CD4-positive, CD25-positive, alpha-beta regulatory T cell (primary cell): ENCODE measurements around the gene UBE3C. TPM values are rescaled to one million over a fixed set of nuclear protein-coding genes. Genes with fewer than 3 reads are reported as not detected.

Experiments
- ATAC-seq, 2 donors: fragments of 150-1000 bp; cut with Tn5 transposase; one replicate each; pipeline ENCODE4 v1.10.0; 2021; ENCODE audit warnings: low read depth in 2 of 2, moderate number of reproducible peaks in 2 of 2, moderate library complexity in 1 of 2
- DNase-seq, 3 donors: peaks; one replicate each; pipeline versions ENCODE4 v3.0.0 to v3.0.0-alpha.2; 2012 to 2022; ENCODE audit warnings: mixed read lengths in 1 of 3
- H3K27ac ChIP-seq: one replicate; pipeline ENCODE4 v1.7.0; 2013; ENCODE audit warnings: mild to moderate bottlenecking, low read length; ENCODE audit not compliant: insufficient read depth, poor library complexity, severe bottlenecking
- H3K27me3 ChIP-seq: one replicate; pipeline ENCODE4 v1.7.0; 2013; ENCODE audit warnings: low read length; ENCODE audit not compliant: control insufficient read depth, insufficient read depth
- H3K36me3 ChIP-seq: one replicate; pipeline ENCODE4 v1.7.0; 2013; ENCODE audit warnings: mild to moderate bottlenecking, low read length, moderate library complexity; ENCODE audit not compliant: control insufficient read depth, insufficient read depth
- H3K4me1 ChIP-seq: 2 replicates; pipeline ENCODE4 v1.7.0; 2013; ENCODE audit warnings: mild to moderate bottlenecking, low read length; ENCODE audit not compliant: insufficient read depth, control insufficient read depth, poor library complexity, severe bottlenecking
- H3K4me3 ChIP-seq: one replicate; pipeline ENCODE4 v1.7.0; 2013; ENCODE audit warnings: low read depth, mild to moderate bottlenecking, low read length, moderate library complexity
- H3K9me3 ChIP-seq, 2 experiments: 1 replicate in 1 of 2; 2 replicates in 1 of 2; pipeline ENCODE4 v1.7.0; 2013; ENCODE audit warnings: low read length in 2 of 2, mild to moderate bottlenecking in 1 of 2, moderate library complexity in 1 of 2; ENCODE audit not compliant: control insufficient read depth in 2 of 2
- H3K27ac Mint-ChIP-seq, 3 donors: one replicate each; pipeline ENCODE4 v1.8.0; 2020 to 2022; ENCODE audit warnings: mild to moderate bottlenecking in 3 of 3, mixed read lengths in 3 of 3, moderate library complexity in 2 of 3
- H3K27me3 Mint-ChIP-seq: one replicate; pipeline ENCODE4 v1.8.0; 2022; ENCODE audit warnings: mild to moderate bottlenecking, mixed read lengths
- H3K36me3 Mint-ChIP-seq: one replicate; pipeline ENCODE4 v1.8.0; 2020; ENCODE audit warnings: mixed read lengths
- H3K4me1 Mint-ChIP-seq, 4 donors: one replicate each; pipeline ENCODE4 v1.8.0; 2020 to 2022; ENCODE audit warnings: mixed read lengths in 4 of 4, mild to moderate bottlenecking in 1 of 4
- H3K4me3 Mint-ChIP-seq, 4 donors: one replicate each; pipeline ENCODE4 v1.8.0; 2020 to 2022; ENCODE audit warnings: mild to moderate bottlenecking in 4 of 4, mixed read lengths in 4 of 4, moderate library complexity in 3 of 4
- H3K9me3 Mint-ChIP-seq, 7 donors: one replicate each; pipeline ENCODE4 v1.8.0; 2020 to 2022; ENCODE audit warnings: mixed read lengths in 7 of 7, mild to moderate bottlenecking in 3 of 7, moderate library complexity in 2 of 7
- polyA plus RNA-seq, 4 donors: library from polyadenylated mRNA; unstranded; fragments of 300-500 nt; fragmentation: Illumina TruSeq; gene quantifications; one replicate each; pipeline ENCODE4 v1.2.3, GENCODE V29; 2021
- total RNA-seq: library from RNA; stranded (reverse); gene quantifications from one replicate; pipeline ENCODE4 v1.2.3, GENCODE V29; 2022

Gene UBE3C
- total and polyA plus RNA-seq, 5 donors from 2014 or later, result 25.2 to 60.3 (median 29.3) TPM

DNA sequence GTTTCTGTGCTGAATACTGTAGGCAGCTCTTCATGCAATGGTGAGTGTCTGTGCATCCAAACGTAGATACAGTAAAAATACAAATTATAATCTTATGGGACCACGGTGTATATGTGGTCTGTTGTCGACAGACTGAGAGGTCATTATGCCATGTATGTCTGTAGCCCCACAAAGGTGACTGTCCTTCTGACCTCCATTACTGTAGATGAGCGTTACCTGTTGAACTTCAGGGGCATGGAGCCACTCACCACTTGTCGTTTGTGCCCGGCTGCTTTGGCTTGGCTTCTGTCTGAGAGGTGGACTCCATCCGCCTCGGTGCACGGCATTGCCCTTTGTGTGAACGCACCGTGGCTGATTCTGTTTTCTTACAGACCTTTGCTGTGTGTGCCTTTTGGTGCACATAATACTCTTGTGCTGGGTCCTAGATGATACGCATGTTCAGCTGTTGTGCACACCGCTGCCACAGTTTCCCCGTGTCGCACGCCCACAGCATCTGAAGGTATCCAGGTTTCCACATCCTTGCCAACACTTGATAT lies 2.9 kb downstream of the UBE3C start:
- H3K27me3 Mint-ChIP-seq, result peaks cover 5% of the 10 kb centered on the region
- peak overlapping the region; percentile 4 for H3K4me3 ChIP-seq
- peaks cover 45% of the 10 kb centered on the region for H3K4me1 ChIP-seq
- no peaks in the 10 kb centered on the region for H3K9me3 ChIP-seq
- peaks cover 30% of the 10 kb centered on the region for H3K36me3 Mint-ChIP-seq
- H3K27ac ChIP-seq, result no peak overlapping the region
- peak overlapping the region in 2 of 3 donors; percentile 29 to 72 for H3K27ac Mint-ChIP-seq
- H3K4me1 Mint-ChIP-seq, result peaks cover 42 to 75% (median 50%) of the 10 kb centered on the region in 4 donors
- H3K27me3 ChIP-seq, result no peaks in the 10 kb centered on the region
- peaks cover 19% of the 10 kb centered on the region for H3K36me3 ChIP-seq
- DNase-seq (no peak), ATAC-seq (no peak)
- no peaks in the 10 kb centered on the region for H3K9me3 Mint-ChIP-seq
- peak overlapping the region; percentile 68 to 87 (median 84) for H3K4me3 Mint-ChIP-seq

DNA sequence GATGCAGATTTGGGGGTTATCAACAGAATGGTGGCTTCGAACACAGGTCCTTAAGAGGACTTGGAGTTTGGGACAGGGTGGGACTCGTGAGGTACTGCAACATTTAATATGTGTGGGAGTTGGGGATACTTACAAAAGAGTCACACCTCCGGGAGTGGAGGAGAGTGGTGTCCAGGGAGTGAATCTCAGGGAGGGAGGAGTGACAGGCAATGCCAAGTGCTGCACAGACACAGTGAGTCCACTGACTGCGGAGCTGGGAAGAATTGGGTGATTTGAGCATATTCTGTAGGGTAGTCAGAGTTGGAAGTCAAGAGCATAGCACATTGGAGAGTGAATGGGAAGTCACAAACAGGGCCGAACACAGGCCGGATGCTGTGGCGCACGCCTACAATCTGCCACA lies 5.1 kb downstream of the UBE3C start:
- peaks cover 30% of the 10 kb centered on the region for H3K36me3 Mint-ChIP-seq

DNA sequence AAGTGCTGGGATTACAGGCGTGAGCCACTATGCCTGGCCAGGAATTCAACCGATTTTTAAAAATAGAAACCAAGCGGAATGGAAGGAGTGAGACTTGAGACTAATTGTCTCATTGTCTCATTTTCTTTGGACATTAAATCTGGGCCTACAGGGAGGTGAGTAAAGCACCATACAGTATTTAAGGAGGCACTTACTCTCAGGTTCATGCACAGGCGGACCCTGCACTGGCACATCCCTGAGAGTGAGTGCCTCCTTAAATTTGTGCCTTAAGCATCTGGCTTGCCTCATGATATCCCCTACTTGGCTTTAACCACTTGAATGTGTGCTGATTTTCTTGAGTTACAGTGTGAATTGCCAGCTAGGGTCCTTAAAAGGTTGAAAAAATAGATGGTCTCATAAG lies 10.6 kb downstream of the UBE3C start:
- Mint-ChIP-seq H3K27ac (no peak overlapping the region), H3K4me1 (peaks cover 37 to 90% (median 48%) of the 10 kb centered on the region in 4 donors), H3K4me3 (no peak overlapping the region), H3K27me3 (no peaks in the 10 kb centered on the region), H3K36me3 (peaks cover 30% of the 10 kb centered on the region), H3K9me3 (no peaks in the 10 kb centered on the region)
- Histone ChIP-seq H3K4me3 (peak overlapping the region; percentile 4), H3K27me3 (no peaks in the 10 kb centered on the region), H3K27ac (no peak overlapping the region), H3K4me1 (peaks cover 36% of the 10 kb centered on the region), H3K36me3 (peaks cover 11% of the 10 kb centered on the region), H3K9me3 (no peaks in the 10 kb centered on the region)
- no peak for DNase-seq
- no peak for ATAC-seq

More for the DNA sequence above, 5.1 kb downstream of the UBE3C start:
- Mint-ChIP-seq H3K27me3 (no peaks in the 10 kb centered on the region), H3K4me1 (peaks cover 53 to 88% (median 63%) of the 10 kb centered on the region in 4 donors), H3K9me3 (no peaks in the 10 kb centered on the region), H3K27ac (peak overlapping the region in 2 of 3 donors; percentile 68 to 74), H3K4me3 (peak overlapping the region in 3 of 4 donors; percentile 4 to 84 (median 16))
- Histone ChIP-seq H3K27ac (no peak overlapping the region), H3K4me1 (peaks cover 46% of the 10 kb centered on the region), H3K27me3 (no peaks in the 10 kb centered on the region), H3K4me3 (no peak overlapping the region), H3K9me3 (no peaks in the 10 kb centered on the region), H3K36me3 (peaks cover 19% of the 10 kb centered on the region)
- ATAC-seq, result no peak
- no peak for DNase-seq

DNA sequence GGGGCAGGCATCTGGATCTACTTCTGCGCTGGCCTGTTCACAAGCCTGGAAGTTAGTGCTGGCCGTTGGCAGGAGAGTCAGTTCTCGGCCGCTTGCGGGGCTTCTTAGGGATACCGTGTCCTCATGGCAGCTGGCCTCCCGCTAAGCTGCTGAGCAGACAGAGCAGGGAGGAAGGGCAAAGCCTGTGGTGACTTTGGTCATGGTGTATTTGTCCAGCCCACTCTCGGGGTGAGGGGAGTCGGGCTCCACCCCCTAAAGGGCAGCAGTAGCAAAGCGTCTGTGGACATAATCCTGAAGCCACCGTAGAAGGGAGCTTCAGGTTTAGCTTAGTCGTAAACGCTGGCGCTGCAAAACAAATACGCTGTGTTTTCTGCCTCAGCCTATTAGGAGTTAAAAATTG lies 12.2 kb downstream of the UBE3C start:
- Mint-ChIP-seq H3K36me3 (peaks cover 20% of the 10 kb centered on the region), H3K4me1 (peaks cover 39 to 89% (median 54%) of the 10 kb centered on the region in 4 donors), H3K27me3 (no peaks in the 10 kb centered on the region), H3K9me3 (no peaks in the 10 kb centered on the region), H3K4me3 (peak overlapping the region in 1 of 4 donors; percentile 61), H3K27ac (peak overlapping the region in 1 of 3 donors; percentile 47)
- Histone ChIP-seq H3K27me3 (no peaks in the 10 kb centered on the region), H3K27ac (no peak overlapping the region), H3K4me3 (no peak overlapping the region), H3K9me3 (no peaks in the 10 kb centered on the region), H3K36me3 (peaks cover 14% of the 10 kb centered on the region), H3K4me1 (peaks cover 36% of the 10 kb centered on the region)
- ATAC-seq (no peak), DNase-seq (no peak)

DNA sequence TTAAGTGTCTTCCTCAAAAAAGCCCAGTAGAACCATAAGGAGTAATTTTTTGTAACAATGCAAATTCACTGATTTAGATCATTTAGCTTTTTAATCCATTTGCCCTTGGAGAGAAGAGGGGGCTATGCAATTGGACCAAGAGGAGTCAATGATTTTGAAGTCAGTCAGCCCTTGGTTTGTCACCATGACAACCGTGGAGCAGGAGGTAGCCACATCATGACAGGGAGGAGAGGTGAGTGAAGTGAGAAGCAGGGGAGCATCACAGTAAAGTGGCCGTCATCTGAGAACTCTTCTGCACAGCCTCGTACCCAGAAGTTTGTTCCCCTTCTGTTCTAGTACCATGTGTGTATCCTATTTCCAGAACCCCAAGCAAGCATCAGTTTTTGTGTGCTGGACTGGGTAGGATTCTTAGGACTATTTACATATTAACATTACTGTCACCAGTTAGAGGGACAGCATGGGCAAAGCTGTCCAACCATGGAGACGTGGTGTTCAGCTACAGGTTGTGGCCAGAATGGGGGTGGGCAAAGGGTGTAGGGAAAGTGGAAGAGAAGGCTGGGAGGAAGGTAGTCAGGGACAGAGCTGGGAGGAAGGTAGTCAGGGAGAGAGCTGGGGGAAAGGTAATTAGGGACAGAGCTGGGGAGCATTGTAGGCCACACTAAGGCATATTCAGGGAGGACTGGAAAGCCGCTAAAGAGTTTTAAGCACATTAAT lies 13.1 kb downstream of the UBE3C start:
- Mint-ChIP-seq H3K36me3 (peaks cover 20% of the 10 kb centered on the region), H3K4me1 (peaks cover 48 to 89% (median 58%) of the 10 kb centered on the region in 4 donors), H3K27ac (peak overlapping the region; percentile 22 to 83 (median 78)), H3K9me3 (no peaks in the 10 kb centered on the region), H3K27me3 (no peaks in the 10 kb centered on the region), H3K4me3 (peak overlapping the region in 1 of 4 donors; percentile 61)
- Histone ChIP-seq H3K9me3 (no peaks in the 10 kb centered on the region), H3K27ac (no peak overlapping the region), H3K27me3 (no peaks in the 10 kb centered on the region), H3K4me3 (no peak overlapping the region), H3K4me1 (peaks cover 32% of the 10 kb centered on the region), H3K36me3 (peaks cover 14% of the 10 kb centered on the region)
- ATAC-seq (no peak), DNase-seq (no peak)

DNA sequence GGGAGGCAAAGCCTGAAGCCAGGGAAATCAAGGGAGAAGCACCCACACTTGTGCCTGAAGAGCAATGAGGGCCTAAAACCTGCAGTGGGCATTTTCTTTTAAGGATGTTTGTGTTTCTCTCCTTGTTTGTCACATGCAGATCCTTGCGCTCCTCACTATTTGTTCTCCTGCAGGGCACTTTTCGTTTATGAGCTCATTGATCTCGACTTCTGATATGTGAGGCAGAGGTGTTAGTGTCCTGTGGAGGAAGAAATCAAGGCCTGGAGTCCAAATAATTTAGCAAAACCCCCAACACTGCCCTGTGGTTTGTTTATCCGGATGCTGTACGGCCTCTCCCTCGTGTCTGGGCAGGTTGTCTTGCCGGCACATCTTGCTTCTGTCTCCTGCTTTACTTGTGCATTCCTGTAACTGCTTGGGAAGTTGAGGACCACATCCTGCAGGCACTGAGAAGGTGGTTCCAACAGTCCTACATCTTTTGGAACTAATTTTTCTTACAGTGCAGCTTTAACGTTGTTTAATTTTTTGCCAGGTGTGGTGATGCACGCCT lies 13.7 kb downstream of the UBE3C start:
- no peak overlapping the region for H3K4me3 Mint-ChIP-seq
- Histone ChIP-seq H3K4me3 (no peak overlapping the region), H3K27me3 (no peaks in the 10 kb centered on the region), H3K36me3 (peaks cover 14% of the 10 kb centered on the region), H3K4me1 (peaks cover 29% of the 10 kb centered on the region), H3K9me3 (no peaks in the 10 kb centered on the region), H3K27ac (no peak overlapping the region)
- H3K27me3 Mint-ChIP-seq, result no peaks in the 10 kb centered on the region
- H3K27ac Mint-ChIP-seq, result peak overlapping the region; percentile 22 to 78 (median 59)
- H3K4me1 Mint-ChIP-seq, result peaks cover 45 to 89% (median 56%) of the 10 kb centered on the region in 4 donors
- ATAC-seq (no peak), DNase-seq (no peak)
- H3K36me3 Mint-ChIP-seq, result peaks cover 20% of the 10 kb centered on the region
- no peaks in the 10 kb centered on the region for H3K9me3 Mint-ChIP-seq

DNA sequence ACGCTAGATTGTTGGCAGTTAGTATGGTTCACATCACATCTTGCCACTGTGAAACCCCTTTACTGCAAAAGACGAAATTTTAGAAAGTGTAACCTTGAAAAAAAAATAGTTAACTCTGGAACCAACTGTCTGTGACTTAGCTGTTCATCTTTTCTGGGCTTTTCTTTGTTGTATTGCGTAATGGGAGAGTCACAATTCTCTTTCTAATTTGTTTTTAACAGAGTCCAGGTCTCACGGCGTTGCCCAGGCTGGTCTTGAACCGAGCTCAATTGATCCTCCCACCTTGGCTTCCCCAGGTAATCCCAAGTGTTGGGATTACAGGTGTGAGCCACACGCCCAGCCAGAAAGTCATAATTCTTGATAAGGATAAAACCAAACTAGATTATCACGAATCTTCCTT lies 14.5 kb downstream of the UBE3C start:
- peak overlapping the region in 1 of 4 donors; percentile 73 for H3K4me3 Mint-ChIP-seq
- Histone ChIP-seq H3K9me3 (no peaks in the 10 kb centered on the region), H3K27ac (no peak overlapping the region), H3K36me3 (peaks cover 14% of the 10 kb centered on the region), H3K4me1 (peaks cover 29% of the 10 kb centered on the region), H3K4me3 (no peak overlapping the region), H3K27me3 (no peaks in the 10 kb centered on the region)
- peaks cover 20% of the 10 kb centered on the region for H3K36me3 Mint-ChIP-seq
- peaks cover 43 to 83% (median 51%) of the 10 kb centered on the region in 4 donors for H3K4me1 Mint-ChIP-seq
- ATAC-seq, result no peak
- H3K9me3 Mint-ChIP-seq, result no peaks in the 10 kb centered on the region
- no peak for DNase-seq
- H3K27me3 Mint-ChIP-seq, result no peaks in the 10 kb centered on the region
- H3K27ac Mint-ChIP-seq, result peak overlapping the region in 1 of 3 donors; percentile 62
